Frontal cortex (tissue), 4 donors: ENCODE measurements around the gene ESYT3. TPM values are rescaled to one million over a fixed set of nuclear protein-coding genes. Genes with fewer than 3 reads are reported as not detected.
"Not testable (repeated sequence)": the region's sequence is repeated elsewhere in the genome, so short reads cannot be mapped to it uniquely, and the experiment has no call there.

Experiments
- DNase-seq, 2 donors: peaks; one replicate each; pipeline ENCODE4 v3.0.0; 2012; ENCODE audit warnings: low spot score in 2 of 2
- FAIRE-seq: peaks from 2 replicates; lab custom pipeline; 2012; peaks lifted over from hg19 to GRCh38; lab: Jason Lieb, UNC
- total RNA-seq: library from RNA; depleted of rRNA; stranded (reverse); fragments of >200 nt; gene quantifications from one replicate; pipeline ENCODE4 v1.2.3, GENCODE V29; 2014
- donor health status: control.
- donor health status: control.
- donor health status: control.

ESYT3 gene
- total RNA-seq, 1 donor from 2014 or later: 0.41 TPM

GRCh38 chr3:138477120-138477519, 42.7 kb downstream of the ESYT3 start:
- no peak for FAIRE-seq
- no peak for DNase-seq

GRCh38 chr3:138477801-138478200, 43.4 kb downstream of the ESYT3 start:
- no peak for FAIRE-seq
- DNase-seq: no peak

DNA sequence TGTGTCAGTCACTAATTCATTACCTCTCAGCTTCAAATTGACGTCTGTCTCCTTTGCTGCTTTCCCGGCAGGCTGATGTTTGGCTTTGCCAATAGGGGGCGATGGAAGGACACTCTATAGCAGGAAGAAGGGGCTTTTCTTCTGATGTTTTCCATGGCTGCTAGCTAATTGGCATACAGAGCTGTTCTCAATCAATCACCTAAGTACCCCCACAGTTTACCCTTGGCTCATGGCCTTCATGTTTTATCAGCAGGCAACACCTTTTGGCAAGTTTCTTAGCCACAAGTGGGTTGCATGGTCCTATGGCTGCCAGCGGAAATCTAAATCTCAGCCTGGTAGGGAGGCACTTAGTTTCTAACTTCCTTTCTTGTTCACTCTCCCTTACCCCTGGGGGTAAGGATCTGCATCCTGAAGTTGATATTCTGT, 45.0 kb downstream of the ESYT3 start:
- DNase-seq (peak in 1 of 2 donors; percentile 17), FAIRE-seq (no peak)

GRCh38 chr3:138484672-138485071, 50.3 kb downstream of the ESYT3 start:
- DNase-seq, FAIRE-seq: not testable (repeated sequence)

GRCh38 chr3:138486580-138486979, 52.2 kb downstream of the ESYT3 start:
- FAIRE-seq, DNase-seq: not testable (repeated sequence)

DNA sequence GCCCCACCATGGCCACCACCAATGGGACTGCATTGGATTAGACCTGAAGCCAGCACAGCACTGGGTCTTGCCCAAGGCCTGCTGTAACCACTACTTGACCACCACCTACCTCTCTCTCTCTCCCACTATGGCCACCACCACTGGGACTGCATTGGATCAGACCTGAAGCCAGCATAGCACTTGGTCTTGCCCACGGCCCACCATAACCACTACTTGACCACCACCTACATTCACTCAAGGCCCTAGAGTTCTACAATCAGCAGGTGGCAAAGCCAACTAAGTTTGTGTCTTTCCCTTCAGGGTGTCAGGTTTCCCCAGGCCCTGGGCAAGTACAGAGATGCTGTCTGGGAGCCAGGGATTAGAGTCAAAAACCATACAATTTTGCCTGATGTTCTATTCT, 57.6 kb downstream of the ESYT3 start:
- FAIRE-seq: no peak

DNA sequence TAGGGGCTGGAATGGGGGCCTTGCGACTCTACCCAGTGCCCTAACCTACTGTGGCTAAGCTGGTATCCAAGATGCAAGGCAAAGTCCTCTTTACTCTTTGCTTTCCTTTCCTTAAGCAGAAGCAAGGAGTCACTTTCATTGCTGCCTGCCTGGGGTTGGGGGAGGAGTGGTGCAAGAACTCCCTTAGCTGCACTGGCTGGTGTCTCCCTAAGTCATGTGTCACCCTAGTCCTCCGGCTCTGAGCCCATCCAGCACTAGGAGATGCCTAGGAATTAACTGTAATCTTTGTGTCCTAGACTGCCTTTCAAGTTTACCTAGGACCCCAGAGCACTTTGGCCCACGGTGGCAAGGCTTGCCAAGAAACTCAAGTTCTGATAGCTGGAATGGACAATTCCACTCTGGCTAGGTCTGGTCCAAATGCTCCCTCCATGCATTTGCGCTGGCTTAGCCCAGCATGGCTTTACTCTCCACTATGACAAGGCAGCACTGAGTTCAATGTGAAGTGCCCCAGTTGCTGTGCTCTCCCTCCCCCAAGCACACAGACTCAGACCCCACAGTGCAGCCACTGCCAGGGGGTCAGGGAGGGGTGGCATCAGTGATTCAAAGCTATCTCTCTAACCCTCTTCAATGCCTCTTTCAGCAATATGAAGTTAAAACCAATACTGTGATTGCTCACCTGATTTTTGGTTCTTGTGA, 58.7 kb downstream of the ESYT3 start:
- no peak for FAIRE-seq
- DNase-seq: no peak

More for the DNA sequence above, 57.6 kb downstream of the ESYT3 start:
- no peak for DNase-seq

- DNase-seq (no peak), FAIRE-seq (no peak)
These were observed 59.6 kb downstream of the ESYT3 start for GRCh38 chr3:138493804-138494606.

DNA sequence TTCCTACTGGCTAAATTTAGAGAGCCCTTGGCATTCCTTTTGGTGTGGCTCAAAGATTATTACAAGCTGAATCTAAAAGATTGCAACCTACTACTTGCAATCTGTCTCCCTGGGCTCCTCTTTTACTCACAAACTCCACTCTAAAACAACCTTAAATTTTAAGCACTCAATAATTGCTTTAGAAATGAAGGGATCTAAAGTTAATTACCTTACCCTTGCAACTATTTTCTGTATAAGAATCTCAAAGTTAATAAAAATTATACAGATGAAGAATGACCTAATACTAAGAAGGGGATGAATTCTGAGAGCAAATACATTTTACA, 60.2 kb downstream of the ESYT3 start:
- no peak for FAIRE-seq
- DNase-seq: no peak

DNA sequence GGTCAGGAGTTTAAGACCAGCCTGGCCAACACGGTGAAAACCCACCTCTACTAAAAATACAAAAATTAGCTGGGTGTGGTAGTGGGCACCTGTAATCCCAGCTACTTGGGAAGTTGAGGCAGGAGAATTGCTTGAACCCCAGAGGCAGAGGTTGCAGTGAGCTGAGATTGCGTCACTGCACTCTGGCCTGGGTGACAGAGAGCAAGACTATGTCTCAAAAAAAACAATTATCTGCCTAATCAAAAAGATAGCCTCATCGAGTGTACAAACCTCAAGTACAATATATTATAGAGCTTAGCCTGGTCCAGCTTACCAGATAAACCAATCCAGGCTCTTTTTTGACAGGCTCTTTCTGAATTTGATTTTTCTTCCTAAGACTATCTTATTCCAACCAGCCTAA, 61.2 kb downstream of the ESYT3 start:
- FAIRE-seq, DNase-seq: not testable (repeated sequence)

DNA sequence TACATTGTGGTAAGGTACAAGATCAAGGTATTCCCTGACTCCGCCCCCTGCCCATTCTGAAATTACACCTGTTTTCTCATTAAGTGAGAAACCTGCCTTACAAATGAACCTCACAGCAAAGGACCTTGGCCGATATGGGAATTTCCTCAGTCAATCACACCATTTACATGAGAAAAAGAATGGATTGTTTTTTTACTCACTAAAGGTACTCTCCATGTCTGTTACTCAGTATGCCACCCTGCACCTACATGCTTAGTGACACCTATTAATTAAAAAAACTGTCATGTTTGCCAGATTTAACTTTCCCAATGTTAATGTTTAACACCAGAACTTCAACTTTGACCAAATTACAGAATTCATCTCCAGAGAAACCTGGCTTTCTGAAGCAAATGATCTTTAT, 62.0 kb downstream of the ESYT3 start:
- DNase-seq (no peak), FAIRE-seq (no peak)

DNA sequence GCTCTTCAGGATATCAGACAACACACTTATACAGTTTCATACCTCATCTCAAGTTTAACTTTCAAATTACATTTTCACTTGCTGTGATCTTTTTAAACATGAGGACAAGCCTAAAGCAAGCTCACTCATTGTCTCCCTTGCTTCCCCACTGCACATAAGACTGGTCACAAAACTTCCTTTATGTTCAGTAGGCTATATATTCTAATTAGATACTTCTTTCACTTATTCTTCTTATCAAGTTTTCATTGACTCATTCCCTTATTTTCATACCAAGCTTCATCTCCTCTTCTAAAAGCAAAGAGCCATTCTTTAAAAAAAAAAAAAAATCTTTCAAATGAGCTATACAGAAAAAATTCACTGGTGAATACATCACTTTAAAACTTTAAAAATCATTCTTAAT, 62.6 kb downstream of the ESYT3 start:
- FAIRE-seq: peak; percentile 55
- no peak for DNase-seq

DNA sequence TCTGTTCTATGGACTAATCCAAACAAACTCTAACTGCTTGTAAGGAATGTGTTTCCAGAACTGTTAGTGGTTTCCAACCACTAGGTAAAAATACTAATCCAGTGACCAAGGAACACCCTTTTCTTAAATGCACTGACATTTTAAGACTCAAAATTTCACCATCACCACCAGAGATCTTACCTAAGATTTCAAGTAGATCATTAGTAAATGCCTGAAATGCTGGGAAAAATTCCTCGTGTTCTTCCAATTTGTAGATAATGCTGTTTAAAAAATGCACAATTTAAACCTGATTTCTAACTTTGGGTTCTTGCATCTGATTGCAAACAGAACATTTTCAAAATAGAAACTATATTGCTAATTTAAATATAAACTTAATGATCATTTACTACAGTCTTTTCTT, 63.4 kb downstream of the ESYT3 start:
- DNase-seq (no peak), FAIRE-seq (no peak)

DNA sequence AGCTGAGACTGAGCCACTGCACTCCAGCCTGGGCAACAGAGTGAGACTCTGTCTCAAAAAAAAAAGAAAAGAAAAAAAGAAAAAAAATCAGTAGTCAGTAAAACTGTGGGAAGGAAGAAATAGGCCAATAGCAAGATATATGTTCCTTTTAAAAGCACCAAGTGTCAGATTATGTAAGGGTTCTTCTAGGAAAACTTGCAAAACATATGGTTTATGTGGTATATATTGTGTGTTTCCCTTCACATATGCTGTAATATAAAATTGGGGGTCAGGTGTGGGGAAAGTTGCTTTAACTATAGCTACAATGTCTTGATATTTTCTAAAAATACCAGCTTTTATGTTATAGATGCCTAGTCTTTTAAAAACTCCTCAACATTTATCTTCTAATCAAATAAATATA, 64.6 kb downstream of the ESYT3 start:
- no peak for DNase-seq
- no peak for FAIRE-seq

DNA sequence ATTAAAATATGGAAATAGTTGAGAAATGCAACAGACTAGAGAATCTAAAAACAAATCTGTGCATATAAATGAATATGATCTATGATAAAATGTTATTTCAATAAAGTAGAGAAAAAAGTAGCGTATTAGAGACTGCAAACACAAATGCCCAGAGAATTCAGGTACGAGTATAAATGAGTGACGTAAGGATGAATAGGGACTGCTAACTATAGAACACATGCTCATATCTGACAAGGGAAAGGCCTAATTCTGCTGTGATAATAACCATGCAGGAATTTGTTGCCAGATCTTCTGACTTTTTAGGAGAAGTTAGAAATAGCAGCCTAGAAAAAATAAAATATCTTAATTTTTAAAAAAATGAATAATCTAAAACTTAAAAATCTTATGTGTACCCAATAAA, 73.1 kb downstream of the ESYT3 start:
- FAIRE-seq: no peak

DNA sequence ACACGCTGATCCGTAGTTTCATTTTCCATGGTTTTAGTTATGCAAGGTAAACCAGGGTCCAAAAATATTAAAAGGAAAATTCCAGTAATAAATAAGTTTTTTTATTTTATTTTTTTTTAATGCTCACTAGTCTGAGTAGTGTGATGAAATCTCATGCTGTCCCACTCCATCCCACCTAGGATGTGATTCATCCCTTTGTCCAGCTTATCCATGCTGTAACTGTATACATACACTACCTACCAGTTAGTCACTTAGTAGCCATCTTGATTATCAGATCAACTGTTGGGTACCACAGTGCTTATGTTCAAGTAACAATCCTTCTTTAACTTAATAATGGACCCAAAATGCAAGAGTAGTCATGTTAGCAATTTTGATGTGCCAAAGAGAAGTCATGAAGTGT, 75.2 kb downstream of the ESYT3 start:
- DNase-seq (no peak), FAIRE-seq (no peak)

More for the DNA sequence above, 73.1 kb downstream of the ESYT3 start:
- no peak for DNase-seq

DNA sequence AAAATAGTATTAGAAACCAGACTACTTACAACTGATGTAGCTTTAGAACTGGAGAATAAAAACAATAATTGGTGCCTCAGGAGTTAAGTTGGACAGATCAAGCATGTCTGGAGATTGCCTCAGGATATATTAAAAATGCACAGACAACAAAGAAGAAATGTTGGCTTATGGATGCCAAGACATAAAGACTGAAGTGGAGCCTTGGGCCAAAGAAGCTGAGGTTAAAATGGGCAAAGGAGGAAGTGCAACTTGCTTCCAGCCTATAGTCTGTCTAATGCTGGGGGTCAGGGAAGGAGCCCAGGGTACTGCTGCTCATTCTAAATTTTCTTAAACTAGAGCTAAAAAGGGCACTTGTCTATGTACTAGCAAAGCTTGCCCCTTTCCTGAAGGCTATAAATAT, 77.5 kb downstream of the ESYT3 start:
- DNase-seq (no peak), FAIRE-seq (no peak)

DNA sequence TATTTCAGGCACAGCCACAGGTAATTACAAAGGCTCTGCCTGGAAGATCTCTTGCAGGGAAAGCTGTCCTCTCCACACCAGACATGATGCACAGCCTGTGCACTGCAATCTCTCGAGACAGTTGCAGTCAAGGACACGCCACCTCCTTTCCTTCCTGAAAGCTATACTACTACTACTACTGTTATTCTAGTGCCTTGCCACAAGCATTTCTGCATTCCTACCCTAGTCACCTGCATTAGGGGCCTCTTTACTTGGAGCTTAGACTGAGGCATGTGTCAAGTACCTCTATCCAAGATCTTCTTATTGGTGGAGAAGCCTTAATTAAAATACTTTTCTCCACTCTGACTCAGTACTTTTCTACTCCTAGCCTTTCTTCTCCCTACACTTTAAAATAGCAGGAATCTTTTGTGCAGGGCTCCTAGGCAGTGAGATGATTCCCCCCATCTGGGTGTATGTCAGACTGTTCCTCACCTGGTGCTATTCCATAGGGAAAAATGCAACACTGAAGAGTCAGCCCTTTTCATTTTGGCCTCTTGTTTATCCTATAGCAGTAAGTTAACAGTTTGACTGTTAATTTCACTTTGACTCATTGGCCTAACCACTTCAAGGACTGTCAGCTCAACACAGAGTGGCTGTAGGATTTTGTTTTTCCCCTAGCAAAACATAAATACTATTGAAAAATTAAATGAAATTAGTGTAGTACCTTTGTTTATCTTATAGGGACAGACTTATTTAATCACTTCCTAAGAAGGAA, 78.9 kb downstream of the ESYT3 start:
- DNase-seq (no peak), FAIRE-seq (no peak)

DNA sequence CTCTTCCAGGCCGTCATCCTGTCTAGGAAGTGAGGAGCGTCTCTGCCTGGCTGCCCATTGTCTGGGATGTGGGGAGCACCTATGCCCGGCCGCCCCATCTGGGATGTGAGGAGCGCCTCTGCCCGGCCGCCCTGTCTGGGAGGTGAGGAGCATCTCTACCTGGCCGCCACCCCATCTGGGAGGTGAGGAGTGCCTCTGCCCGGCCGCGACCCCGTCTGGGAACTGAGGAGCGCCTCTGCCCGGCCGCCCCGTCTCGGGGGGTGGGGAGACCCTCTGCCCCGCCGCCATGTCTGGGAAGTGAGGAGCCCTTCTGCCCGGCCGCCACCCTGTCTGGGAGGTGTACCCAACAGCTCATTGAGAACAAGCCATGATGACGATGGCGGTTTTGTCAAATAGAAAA, 87.0 kb downstream of the ESYT3 start:
- not testable (repeated sequence) for FAIRE-seq, DNase-seq
